Measurements from ENCODE around the gene OPRD1. TPM values are rescaled to one million over a fixed set of nuclear protein-coding genes. Genes with fewer than 3 reads are reported as not detected.
"Not testable (repeated sequence)": the region's sequence is repeated elsewhere in the genome, so short reads cannot be mapped to it uniquely, and the experiment has no call there.

The OPRD1 gene
- total RNA-seq, 1 donor from 2014 or later, result 0.05 TPM

- H3K27me3 Mint-ChIP-seq (ENCODE audit: insufficient read depth), result peaks cover 40% of the 10 kb centered on the region
These were observed 4.0 kb upstream of the OPRD1 start for GRCh38 chr1:28807986-28808385.

GRCh38 chr1:28811369-28811765, 603 bp upstream of the OPRD1 start:
- H3K4me3 Mint-ChIP-seq, result no peak overlapping the region
- no peak for DNase-seq (ENCODE audit: low spot score)
- intact Hi-C loops (cut with micrococcal nuclease), result no loop called here
- H3K9me3 Mint-ChIP-seq, result no peaks in the 10 kb centered on the region
- H3K27me3 Mint-ChIP-seq (ENCODE audit: insufficient read depth), result peaks cover 48% of the 10 kb centered on the region
- no peaks in the 10 kb centered on the region for H3K4me1 Mint-ChIP-seq (ENCODE audit: low read depth)
- H3K27ac Mint-ChIP-seq, result no peak overlapping the region
- no peaks in the 10 kb centered on the region for H3K36me3 Mint-ChIP-seq (ENCODE audit: low read depth)

More at GRCh38 chr1:28807986-28808385, 4.0 kb upstream of the OPRD1 start:
- DNase-seq (ENCODE audit: low spot score), result no peak
- no peaks in the 10 kb centered on the region for H3K36me3 Mint-ChIP-seq (ENCODE audit: low read depth)
- no peak overlapping the region for H3K4me3 Mint-ChIP-seq
- intact Hi-C loops (cut with micrococcal nuclease), result no loop called here
- no peaks in the 10 kb centered on the region for H3K9me3 Mint-ChIP-seq
- no peaks in the 10 kb centered on the region for H3K4me1 Mint-ChIP-seq (ENCODE audit: low read depth)
- H3K27ac Mint-ChIP-seq, result no peak overlapping the region

- Mint-ChIP-seq H3K4me1 (ENCODE audit: low read depth) (no peaks in the 10 kb centered on the region), H3K4me3 (no peak overlapping the region), H3K36me3 (ENCODE audit: low read depth) (no peaks in the 10 kb centered on the region), H3K27me3 (ENCODE audit: insufficient read depth) (peaks cover 47% of the 10 kb centered on the region), H3K27ac (no peak overlapping the region), H3K9me3 (no peaks in the 10 kb centered on the region)
- intact Hi-C loops (cut with micrococcal nuclease), result no loop called here
- no peak for DNase-seq (ENCODE audit: low spot score)
These were observed 899 bp downstream of the OPRD1 start for GRCh38 chr1:28812669-28813468.

GRCh38 chr1:28813931-28814465, 2.0 kb downstream of the OPRD1 start:
- intact Hi-C loops (cut with micrococcal nuclease), result no loop called here
- Mint-ChIP-seq H3K4me3 (no peak overlapping the region), H3K27ac (no peak overlapping the region), H3K36me3 (ENCODE audit: low read depth) (no peaks in the 10 kb centered on the region), H3K9me3 (no peaks in the 10 kb centered on the region), H3K27me3 (ENCODE audit: insufficient read depth) (peaks cover 49% of the 10 kb centered on the region), H3K4me1 (ENCODE audit: low read depth) (no peaks in the 10 kb centered on the region)
- no peak for DNase-seq (ENCODE audit: low spot score)

GRCh38 chr1:28815533-28816185, 3.7 kb downstream of the OPRD1 start:
- Mint-ChIP-seq H3K27me3 (ENCODE audit: insufficient read depth) (peaks cover 41% of the 10 kb centered on the region), H3K4me3 (no peak overlapping the region), H3K4me1 (ENCODE audit: low read depth) (no peaks in the 10 kb centered on the region), H3K27ac (no peak overlapping the region), H3K9me3 (no peaks in the 10 kb centered on the region), H3K36me3 (ENCODE audit: low read depth) (no peaks in the 10 kb centered on the region)
- intact Hi-C loops (cut with micrococcal nuclease), result no loop called here
- no peak for DNase-seq (ENCODE audit: low spot score)

- Mint-ChIP-seq H3K4me1 (ENCODE audit: low read depth) (no peaks in the 10 kb centered on the region), H3K27me3 (ENCODE audit: insufficient read depth) (peaks cover 32% of the 10 kb centered on the region), H3K4me3 (no peak overlapping the region), H3K27ac (no peak overlapping the region), H3K36me3 (ENCODE audit: low read depth) (no peaks in the 10 kb centered on the region), H3K9me3 (no peaks in the 10 kb centered on the region)
- intact Hi-C loops (cut with micrococcal nuclease), result no loop called here
- no peak for DNase-seq (ENCODE audit: low spot score)
These were observed 5.2 kb downstream of the OPRD1 start for GRCh38 chr1:28817133-28817532.

- Mint-ChIP-seq H3K36me3 (ENCODE audit: low read depth) (no peaks in the 10 kb centered on the region), H3K27ac (no peak overlapping the region), H3K27me3 (ENCODE audit: insufficient read depth) (peaks cover 19% of the 10 kb centered on the region), H3K9me3 (no peaks in the 10 kb centered on the region), H3K4me3 (no peak overlapping the region), H3K4me1 (ENCODE audit: low read depth) (no peaks in the 10 kb centered on the region)
- intact Hi-C loops (cut with micrococcal nuclease), result loop anchor here (1.0 kb wide), 1 partner anchor 33 kb away; no protein-coding TSS in a partner anchor
- DNase-seq (ENCODE audit: low spot score), result no peak
These were observed 7.0 kb downstream of the OPRD1 start for GRCh38 chr1:28819020-28819419.

- no peaks in the 10 kb centered on the region for H3K4me1 Mint-ChIP-seq (ENCODE audit: low read depth)
- H3K27ac Mint-ChIP-seq, result no peak overlapping the region
- H3K4me3 Mint-ChIP-seq, result no peak overlapping the region
- intact Hi-C loops (cut with micrococcal nuclease), result no loop called here
- DNase-seq (ENCODE audit: low spot score), result no peak
- H3K36me3 Mint-ChIP-seq (ENCODE audit: low read depth), result no peaks in the 10 kb centered on the region
- H3K9me3 Mint-ChIP-seq, result no peaks in the 10 kb centered on the region
- peaks cover 12% of the 10 kb centered on the region for H3K27me3 Mint-ChIP-seq (ENCODE audit: insufficient read depth)
These were observed 10.8 kb downstream of the OPRD1 start for GRCh38 chr1:28822799-28823198.

GRCh38 chr1:28824061-28824460, 12.1 kb downstream of the OPRD1 start:
- H3K9me3 Mint-ChIP-seq; intact Hi-C loops (cut with micrococcal nuclease); DNase-seq (ENCODE audit: low spot score); H3K27ac Mint-ChIP-seq; H3K36me3 Mint-ChIP-seq (ENCODE audit: low read depth); H3K4me3 Mint-ChIP-seq; H3K4me1 Mint-ChIP-seq (ENCODE audit: low read depth): not testable (repeated sequence)
- H3K27me3 Mint-ChIP-seq (ENCODE audit: insufficient read depth), result peaks cover 14% of the 10 kb centered on the region

- peaks cover 12% of the 10 kb centered on the region for H3K27me3 Mint-ChIP-seq (ENCODE audit: insufficient read depth)
- DNase-seq (ENCODE audit: low spot score); H3K36me3 Mint-ChIP-seq (ENCODE audit: low read depth); H3K9me3 Mint-ChIP-seq; H3K4me3 Mint-ChIP-seq; H3K4me1 Mint-ChIP-seq (ENCODE audit: low read depth); intact Hi-C loops (cut with micrococcal nuclease); H3K27ac Mint-ChIP-seq: not testable (repeated sequence)
These were observed 16.4 kb downstream of the OPRD1 start for GRCh38 chr1:28828227-28828858.

GRCh38 chr1:28830814-28831213, 18.8 kb downstream of the OPRD1 start:
- H3K4me1 Mint-ChIP-seq (ENCODE audit: low read depth), result no peaks in the 10 kb centered on the region
- DNase-seq (ENCODE audit: low spot score), result no peak
- H3K9me3 Mint-ChIP-seq, result no peaks in the 10 kb centered on the region
- peaks cover 14% of the 10 kb centered on the region for H3K27me3 Mint-ChIP-seq (ENCODE audit: insufficient read depth)
- no peak overlapping the region for H3K4me3 Mint-ChIP-seq
- intact Hi-C loops (cut with micrococcal nuclease), result no loop called here
- no peak overlapping the region for H3K27ac Mint-ChIP-seq
- H3K36me3 Mint-ChIP-seq (ENCODE audit: low read depth), result no peaks in the 10 kb centered on the region

- Mint-ChIP-seq H3K36me3 (ENCODE audit: low read depth) (no peaks in the 10 kb centered on the region), H3K27me3 (ENCODE audit: insufficient read depth) (peaks cover 6% of the 10 kb centered on the region), H3K4me3 (no peak overlapping the region), H3K4me1 (ENCODE audit: low read depth) (no peaks in the 10 kb centered on the region), H3K9me3 (no peaks in the 10 kb centered on the region), H3K27ac (no peak overlapping the region)
- DNase-seq (ENCODE audit: low spot score), result no peak
- intact Hi-C loops (cut with micrococcal nuclease), result no loop called here
These were observed 21.0 kb downstream of the OPRD1 start for GRCh38 chr1:28832966-28833365.

- Mint-ChIP-seq H3K4me3 (no peak overlapping the region), H3K27me3 (ENCODE audit: insufficient read depth) (peaks cover 2% of the 10 kb centered on the region)
These were observed 21.4 kb downstream of the OPRD1 start for GRCh38 chr1:28833381-28833780.

More at GRCh38 chr1:28833381-28833780, 21.4 kb downstream of the OPRD1 start:
- no peak for DNase-seq (ENCODE audit: low spot score)
- Mint-ChIP-seq H3K36me3 (ENCODE audit: low read depth) (no peaks in the 10 kb centered on the region), H3K27ac (no peak overlapping the region), H3K4me1 (ENCODE audit: low read depth) (no peaks in the 10 kb centered on the region), H3K9me3 (no peaks in the 10 kb centered on the region)
- intact Hi-C loops (cut with micrococcal nuclease), result no loop called here
